PC-9 (cell line): ENCODE results near the gene OR6F1. TPM values are rescaled to one million over a fixed set of nuclear protein-coding genes. Genes with fewer than 3 reads are reported as not detected.

Source experiments
- BruUV-seq: library from RNA; stranded (reverse); fragments of 400-500 nt; replicated peaks from 2 replicates; lab custom pipeline; 2021; lab: Mats Ljungman, UMichigan
- CTCF ChIA-PET: fragments of 300-600 bp; sonication (Branson Sonifier 250); formaldehyde crosslinking; loops from one replicate; lab custom pipeline; 2022; ENCODE audit warnings: antibody characterized with exemption; lab: Charles Lee
- POLR2A ChIA-PET: fragments of 300-600 bp; sonication (Branson Sonifier 250); formaldehyde crosslinking; loops from one replicate; lab custom pipeline; 2022; ENCODE audit warnings: antibody characterized with exemption; ENCODE audit not compliant: unreplicated experiment; lab: Charles Lee
- DNase-seq, 2 experiments: peaks; one replicate each; pipeline versions ENCODE4 v3.0.0 to v3.0.0-alpha.2; 2015 to 2022; ENCODE audit warnings: mixed read lengths in 1 of 2
- H2AFZ ChIP-seq: fragments of 200-600 bp; sonication (generic); 2 replicates; pipeline ENCODE4 v1.8.1; 2017; ENCODE audit warnings: antibody characterized with exemption
- H3F3A ChIP-seq: fragments of 200-600 bp; sonication (generic); 2 replicates; pipeline ENCODE4 v1.8.1; 2017; ENCODE audit warnings: antibody characterized with exemption, mild to moderate bottlenecking, low read depth; ENCODE audit not compliant: insufficient read depth
- H3K27ac ChIP-seq: fragments of 200-600 bp; sonication (generic); 2 replicates; pipeline ENCODE4 v1.6.1; 2016; ENCODE audit warnings: mixed run types
- H3K27me3 ChIP-seq: fragments of 200-600 bp; sonication (generic); 2 replicates; pipeline ENCODE4 v1.6.1; 2016; ENCODE audit warnings: low read depth, mixed run types; ENCODE audit not compliant: insufficient read depth
- H3K36me3 ChIP-seq: fragments of 200-600 bp; sonication (generic); 2 replicates; pipeline ENCODE4 v1.6.1; 2016; ENCODE audit warnings: low read depth, mixed run types
- H3K4me1 ChIP-seq: fragments of 200-600 bp; sonication (generic); replicated peaks from 2 replicates; pipeline ENCODE4 v1.6.1; 2016; ENCODE audit warnings: mixed run types; ENCODE audit not compliant: insufficient read depth
- H3K4me2 ChIP-seq: fragments of 200-600 bp; sonication (generic); 2 replicates; pipeline ENCODE4 v1.6.1; 2017; ENCODE audit warnings: mixed run types
- H3K4me3 ChIP-seq: fragments of 200-600 bp; sonication (generic); 2 replicates; pipeline ENCODE4 v1.6.1; 2016; ENCODE audit warnings: mixed run types
- H3K79me2 ChIP-seq: fragments of 200-600 bp; sonication (generic); 2 replicates; pipeline ENCODE4 v1.6.1; 2017; ENCODE audit warnings: low read depth, mixed run types
- H3K9me2 ChIP-seq: fragments of 200-600 bp; sonication (generic); 2 replicates; pipeline ENCODE4 v1.8.1; 2017; ENCODE audit warnings: mild to moderate bottlenecking; ENCODE audit not compliant: insufficient read depth
- H3K9me3 ChIP-seq: fragments of 200-600 bp; sonication (generic); 2 replicates; pipeline ENCODE4 v1.8.1; 2016; ENCODE audit warnings: low read depth; ENCODE audit not compliant: insufficient read depth
- H4K20me1 ChIP-seq: fragments of 200-600 bp; sonication (generic); 2 replicates; pipeline ENCODE4 v1.8.1; 2017; ENCODE audit not compliant: insufficient read depth
- EZH2 ChIP-seq: fragments of 200-600 bp; sonication (generic); IDR thresholded peaks from 2 replicates; pipeline ENCODE4 v1.8.0; 2017; ENCODE audit warnings: antibody characterized with exemption, low read depth
- intact Hi-C: fragments of 100-400 bp; cut with micrococcal nuclease; formaldehyde crosslinking; loops from one replicate; pipeline ENCODE4 v1.10.0; 2022; ENCODE audit not compliant: unreplicated experiment
- total RNA-seq: library from RNA; stranded (reverse); gene quantifications from 2 replicates; pipeline ENCODE4 v1.2.3, GENCODE V29; 2021
- TF ChIP-seq, protein P1 (sequence below): fragments of 200-600 bp; sonication (generic); conservative IDR thresholded peaks from 2 replicates; pipeline ENCODE4 v1.6.1; 2017; ENCODE audit warnings: mixed run types, antibody characterized with exemption, mild to moderate bottlenecking, moderate library complexity

Gene OR6F1
- total RNA-seq, 1 experiment from 2014 or later: not detected

DNA sequence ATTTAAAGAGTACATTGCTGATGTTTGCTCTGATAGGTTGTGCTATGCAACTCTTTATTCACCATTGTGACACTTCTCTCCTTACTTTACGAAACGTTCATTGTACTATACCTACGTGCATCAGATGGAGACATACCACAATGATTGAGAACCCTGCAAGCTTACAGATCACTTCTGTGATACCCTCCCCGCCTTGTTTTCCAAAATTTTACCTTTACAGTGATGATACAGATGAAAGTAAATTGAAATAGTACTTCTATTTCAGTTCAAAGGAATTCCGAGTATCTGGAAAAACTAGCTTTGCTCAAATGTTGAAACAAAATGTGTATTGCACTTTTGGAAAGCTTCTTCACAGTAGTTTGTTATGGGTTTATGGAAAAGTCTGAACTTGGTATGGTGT, 25.3 kb upstream of the OR6F1 start:
- H3K27me3 ChIP-seq: no peaks in the 10 kb centered on the region
- H3K9me3 ChIP-seq: no peaks in the 10 kb centered on the region
- H3K79me2 ChIP-seq: no peaks in the 10 kb centered on the region
- no peaks in the 10 kb centered on the region for H3K36me3 ChIP-seq
- intact Hi-C loops: no loop called here
- H3F3A ChIP-seq: no peaks in the 10 kb centered on the region
- BruUV-seq: no TSS peak
- no peak overlapping the region for H2AFZ ChIP-seq
- CTCF ChIA-PET: no interaction called here
- POLR2A ChIA-PET: no interaction called here
- no peaks in the 10 kb centered on the region for H3K4me1 ChIP-seq
- DNase-seq: no peak
- TF ChIP-seq, protein P1, sequence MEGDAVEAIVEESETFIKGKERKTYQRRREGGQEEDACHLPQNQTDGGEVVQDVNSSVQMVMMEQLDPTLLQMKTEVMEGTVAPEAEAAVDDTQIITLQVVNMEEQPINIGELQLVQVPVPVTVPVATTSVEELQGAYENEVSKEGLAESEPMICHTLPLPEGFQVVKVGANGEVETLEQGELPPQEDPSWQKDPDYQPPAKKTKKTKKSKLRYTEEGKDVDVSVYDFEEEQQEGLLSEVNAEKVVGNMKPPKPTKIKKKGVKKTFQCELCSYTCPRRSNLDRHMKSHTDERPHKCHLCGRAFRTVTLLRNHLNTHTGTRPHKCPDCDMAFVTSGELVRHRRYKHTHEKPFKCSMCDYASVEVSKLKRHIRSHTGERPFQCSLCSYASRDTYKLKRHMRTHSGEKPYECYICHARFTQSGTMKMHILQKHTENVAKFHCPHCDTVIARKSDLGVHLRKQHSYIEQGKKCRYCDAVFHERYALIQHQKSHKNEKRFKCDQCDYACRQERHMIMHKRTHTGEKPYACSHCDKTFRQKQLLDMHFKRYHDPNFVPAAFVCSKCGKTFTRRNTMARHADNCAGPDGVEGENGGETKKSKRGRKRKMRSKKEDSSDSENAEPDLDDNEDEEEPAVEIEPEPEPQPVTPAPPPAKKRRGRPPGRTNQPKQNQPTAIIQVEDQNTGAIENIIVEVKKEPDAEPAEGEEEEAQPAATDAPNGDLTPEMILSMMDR: no peak
- no peak for TF ChIP-seq EZH2
- H3K27ac ChIP-seq: no peak overlapping the region
- no peaks in the 10 kb centered on the region; the same call in 1 of the 2 replicates for H3K9me2 ChIP-seq
- no peak overlapping the region for H3K4me2 ChIP-seq
- H4K20me1 ChIP-seq: no peaks in the 10 kb centered on the region
- H3K4me3 ChIP-seq: no peak overlapping the region

DNA sequence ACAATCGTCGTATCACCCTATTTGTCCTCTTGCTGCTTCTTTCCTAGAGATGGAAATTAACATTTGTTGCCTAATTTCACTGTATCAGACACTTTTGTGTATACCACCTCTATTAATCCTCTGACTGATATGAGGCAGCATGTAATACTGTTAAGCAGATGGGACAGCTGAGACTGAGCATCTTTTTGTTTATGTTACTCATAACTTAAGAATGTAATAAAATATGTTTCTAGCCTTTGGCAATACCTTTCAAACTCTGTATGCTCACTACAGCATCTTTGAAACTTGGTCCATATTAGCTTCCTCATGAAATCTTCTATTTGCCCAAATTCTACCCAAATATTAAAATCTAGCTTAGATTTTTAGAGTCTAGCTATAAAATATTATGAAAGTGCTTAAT, 24.3 kb upstream of the OR6F1 start:
- H3F3A ChIP-seq: no peaks in the 10 kb centered on the region

DNA sequence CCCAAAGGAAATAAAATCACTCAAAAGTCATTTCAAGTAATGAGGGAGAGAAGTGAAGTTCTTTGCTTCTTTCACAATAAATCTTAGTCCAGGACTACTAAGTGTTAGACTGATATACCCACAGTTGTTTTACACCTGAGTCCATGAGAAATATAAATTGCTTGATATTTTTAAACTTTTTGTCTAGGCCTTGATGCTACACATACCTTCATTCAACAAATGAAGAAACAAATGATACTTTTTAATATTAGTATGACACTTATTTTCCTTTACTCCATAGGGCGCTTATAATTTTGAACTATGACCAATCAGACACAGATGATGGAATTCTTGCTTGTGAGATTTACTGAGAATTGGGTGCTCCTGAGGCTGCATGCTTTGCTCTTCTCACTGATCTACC, 21.9 kb upstream of the OR6F1 start, which contains the start of gene OR14K1:
TSS of gene OR14K1 (plus strand) at position 301 of the 400 bp plus-strand sequence. CDS start at position 301, 0 bp downstream.
- H3K4me1 ChIP-seq: no peaks in the 10 kb centered on the region
- H3K9me3 ChIP-seq: no peaks in the 10 kb centered on the region
- no peaks in the 10 kb centered on the region for H3F3A ChIP-seq
- H3K36me3 ChIP-seq: no peaks in the 10 kb centered on the region
- no peak within 1 kb of the TSS for H3K27ac ChIP-seq
- BruUV-seq: no TSS peak
- DNase-seq: no peak
- H3K4me3 ChIP-seq: no peak within 1 kb of the TSS
- H3K27me3 ChIP-seq: no peaks in the 10 kb centered on the region
- POLR2A ChIA-PET: no interaction called here
- intact Hi-C loops: no loop called here
- no peaks in the 10 kb centered on the region for H3K79me2 ChIP-seq
- TF ChIP-seq, protein P1: no peak
- TF ChIP-seq EZH2: no peak
- no peaks in the 10 kb centered on the region for H3K9me2 ChIP-seq
- H2AFZ ChIP-seq: no peak within 1 kb of the TSS
- no peaks in the 10 kb centered on the region for H4K20me1 ChIP-seq
- CTCF ChIA-PET: no interaction called here
- no peak within 1 kb of the TSS for H3K4me2 ChIP-seq

More for the DNA sequence above, 24.3 kb upstream of the OR6F1 start:
- H2AFZ ChIP-seq: no peak overlapping the region
- no peak overlapping the region for H3K27ac ChIP-seq
- no peaks in the 10 kb centered on the region for H4K20me1 ChIP-seq
- ChIA-PET CTCF (no interaction called here), POLR2A (no interaction called here)
- H3K4me3 ChIP-seq: no peak overlapping the region
- TF ChIP-seq, protein P1: no peak
- no peak for TF ChIP-seq EZH2
- H3K79me2 ChIP-seq: no peaks in the 10 kb centered on the region
- no peaks in the 10 kb centered on the region for H3K36me3 ChIP-seq
- no peaks in the 10 kb centered on the region; the same call in 1 of the 2 replicates for H3K9me2 ChIP-seq
- intact Hi-C loops: no loop called here
- no peaks in the 10 kb centered on the region for H3K9me3 ChIP-seq
- H3K27me3 ChIP-seq: no peaks in the 10 kb centered on the region
- no TSS peak for BruUV-seq
- H3K4me1 ChIP-seq: no peaks in the 10 kb centered on the region
- no peak overlapping the region for H3K4me2 ChIP-seq
- no peak for DNase-seq
